GM21529 (cell line): Measurements from ENCODE around the gene IQCN.

Experiments used
- ATAC-seq: cut with Tn5 transposase; IDR thresholded peaks from one replicate; pipeline ENCODE4 v1.9.1; 2021; ENCODE audit not compliant: unreplicated experiment

Gene IQCN

GRCh38 chr19:18264971-18265540 lies 9.2 kb downstream of the IQCN start:
- ATAC-seq = no peak

DNA sequence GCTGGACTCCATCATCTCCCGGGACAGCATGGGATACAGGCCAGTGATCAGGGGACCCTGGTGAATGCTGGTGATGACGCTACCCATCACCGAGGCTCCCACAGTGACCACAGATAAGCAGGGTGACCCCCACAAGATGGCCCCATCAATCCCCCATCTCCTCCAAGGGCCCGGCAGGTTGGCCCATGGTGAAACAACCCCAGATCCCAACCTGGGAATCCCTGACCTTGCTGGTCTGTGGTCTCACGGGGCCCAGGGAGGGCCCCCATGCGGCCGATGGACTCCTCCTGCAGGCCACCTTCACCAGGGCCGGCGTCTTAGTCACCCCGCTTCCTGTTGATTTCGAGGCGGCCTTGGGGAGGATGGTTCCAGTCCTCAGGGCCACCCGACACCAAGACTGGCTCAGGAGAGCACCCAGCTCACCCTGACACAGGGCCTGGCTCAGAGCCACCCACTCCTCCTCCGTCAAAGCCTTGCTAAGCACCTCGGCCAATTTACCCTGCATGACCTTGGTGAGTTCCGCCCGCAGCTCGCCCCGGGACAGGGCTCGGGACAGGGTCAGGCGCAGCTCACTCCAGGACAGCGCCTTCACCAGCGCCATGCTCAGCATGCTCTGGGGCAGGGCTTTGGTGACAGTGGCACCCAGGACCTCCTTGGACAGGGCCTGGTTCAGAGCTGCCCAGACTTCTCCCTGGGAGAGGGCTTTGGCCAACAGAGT lies 10.0 kb downstream of the IQCN start:
- ATAC-seq = no peak

DNA sequence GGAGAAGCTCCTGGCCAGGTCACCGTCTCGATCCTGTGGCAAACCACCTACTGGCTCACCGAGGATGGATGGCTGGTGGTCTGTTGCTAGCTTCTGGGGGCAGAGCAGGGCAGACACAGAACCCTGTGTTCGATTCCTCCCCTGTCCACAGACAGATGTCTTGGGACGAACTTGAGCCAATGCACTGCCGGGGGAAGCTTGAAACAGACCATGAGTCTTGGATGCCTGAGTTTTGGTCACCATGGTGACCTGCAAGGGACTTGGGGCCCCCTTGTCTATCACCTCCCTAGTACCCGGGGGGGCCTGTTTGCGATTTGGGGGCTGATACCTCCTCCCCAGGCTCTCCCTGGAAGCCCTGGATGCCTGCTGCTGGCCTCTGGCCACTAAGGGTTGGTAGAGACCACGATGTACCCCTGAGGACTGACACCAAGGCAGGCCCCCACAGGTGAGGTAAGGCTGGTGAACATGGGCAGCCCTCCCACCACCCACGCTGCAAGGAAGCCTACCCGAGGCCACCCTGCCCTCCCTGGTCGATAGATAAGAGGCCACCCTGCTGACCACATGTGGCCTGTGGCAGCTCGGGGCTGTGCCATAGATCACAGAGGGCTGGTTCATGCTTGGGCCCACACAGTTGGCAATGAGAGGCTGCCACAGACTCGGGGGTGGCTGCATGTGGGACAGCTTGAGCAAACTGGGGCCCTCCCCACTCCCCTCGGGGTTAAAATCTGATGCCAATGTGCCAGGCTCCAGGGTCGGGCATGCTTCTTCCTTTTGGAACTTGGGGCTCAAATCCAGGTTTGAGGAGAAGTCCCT lies 10.7 kb downstream of the IQCN start:
- ATAC-seq = no peak

DNA sequence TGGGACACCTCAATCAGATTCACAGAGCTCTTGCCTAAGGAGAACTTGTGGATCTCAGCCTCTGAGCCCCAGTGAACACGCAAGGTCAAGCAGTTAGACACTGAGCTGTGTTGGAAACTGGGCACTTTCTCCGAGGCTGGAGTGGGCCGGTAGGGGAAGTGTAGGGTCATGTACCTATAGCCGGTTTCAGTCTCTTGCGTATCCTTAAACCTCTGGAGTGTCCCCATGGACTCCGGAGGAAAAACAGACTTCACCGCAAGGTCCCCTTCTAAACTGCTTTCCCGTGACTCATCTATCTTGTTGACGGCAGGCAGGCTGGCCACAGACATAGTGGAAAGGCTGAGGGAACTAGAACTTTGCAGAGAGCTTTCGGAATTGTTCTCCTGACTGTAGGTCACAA lies 11.3 kb downstream of the IQCN start:
- ATAC-seq = no peak

DNA sequence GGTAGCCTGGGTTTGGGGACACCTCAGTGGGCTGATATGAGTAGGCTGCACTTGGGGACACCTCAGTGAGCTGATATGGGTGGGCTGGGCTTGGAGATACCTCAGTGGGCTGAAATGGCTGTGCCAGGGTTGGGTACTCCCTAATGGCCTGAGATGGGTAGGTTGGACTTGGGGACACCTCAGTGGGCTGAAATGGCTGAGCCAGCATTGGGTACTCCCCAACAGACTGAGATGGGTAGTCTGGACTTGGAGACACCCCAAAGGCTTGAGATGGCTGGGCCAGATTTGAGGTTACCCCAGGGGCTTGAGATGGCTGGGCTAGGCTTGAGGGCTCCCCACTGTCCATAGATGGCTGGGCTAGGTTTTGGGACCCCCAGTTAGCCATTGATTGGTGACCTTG lies 12.1 kb downstream of the IQCN start:
- no peak for ATAC-seq

GRCh38 chr19:18261474-18261873 lies 12.8 kb downstream of the IQCN start:
- ATAC-seq = no peak

DNA sequence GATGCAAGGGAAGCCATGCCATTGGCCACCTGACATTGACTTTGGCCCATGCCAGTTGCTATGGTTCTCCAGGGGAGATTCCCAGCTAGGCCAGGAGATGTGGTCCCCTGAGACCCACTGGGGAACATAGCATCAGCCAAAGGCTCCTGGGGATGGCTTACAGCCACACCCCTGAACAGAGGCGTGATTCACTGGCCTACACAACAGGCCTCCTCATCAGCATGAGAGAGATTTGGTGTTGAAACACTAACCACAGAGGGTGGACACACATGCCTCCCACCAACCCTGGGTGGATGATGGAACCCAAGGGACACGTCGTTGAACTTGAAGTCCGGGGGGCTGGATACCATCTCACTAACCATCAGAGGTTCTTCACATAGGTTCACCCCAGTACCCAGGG lies 14.4 kb downstream of the IQCN start:
- ATAC-seq = no peak

DNA sequence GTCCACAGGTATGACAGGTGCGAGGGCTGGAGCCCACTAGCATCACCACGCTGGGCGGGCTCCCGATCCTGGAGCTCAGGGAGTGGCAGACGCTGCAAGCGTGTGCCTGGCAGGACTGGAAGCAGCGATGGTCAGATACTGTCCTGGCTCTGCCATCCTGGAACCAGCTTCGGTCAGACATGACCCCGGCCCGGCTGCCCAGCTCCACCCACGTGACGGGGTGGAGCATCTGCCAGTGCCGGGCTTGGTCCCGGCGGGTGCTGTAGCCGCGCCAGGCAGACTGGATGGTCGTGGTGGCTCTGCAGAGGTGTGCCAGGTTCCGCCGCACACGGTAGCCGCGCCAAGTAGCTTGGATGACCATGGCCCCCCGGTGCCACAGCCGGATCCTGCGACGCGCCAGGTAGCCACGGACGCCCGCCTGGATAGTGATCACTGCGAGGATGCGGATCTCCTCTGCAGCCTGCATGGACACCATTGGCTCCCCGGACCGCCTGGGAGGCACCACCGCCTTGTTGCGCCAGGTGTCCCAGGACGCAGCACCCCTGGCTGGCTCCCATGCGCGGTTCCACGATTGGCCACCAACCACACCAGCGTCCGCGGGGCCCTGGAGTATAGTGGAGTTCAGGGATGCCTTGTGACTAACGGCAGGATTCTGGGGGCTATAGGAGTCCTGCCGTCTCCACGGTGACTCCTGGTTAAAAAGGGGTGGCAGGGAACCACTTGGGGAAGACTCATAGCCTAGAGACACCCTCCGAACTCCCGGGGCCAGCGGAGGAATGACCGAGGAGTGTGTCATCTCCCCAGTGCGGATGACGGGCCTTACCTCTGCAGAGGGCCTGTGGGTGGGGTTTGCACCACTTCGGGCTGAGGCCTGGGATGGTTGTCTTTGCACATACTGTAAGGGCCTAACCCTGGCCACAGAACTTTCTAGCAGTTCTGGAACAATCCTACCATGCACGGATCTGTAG lies 16.5 kb downstream of the IQCN start:
- ATAC-seq = no peak

DNA sequence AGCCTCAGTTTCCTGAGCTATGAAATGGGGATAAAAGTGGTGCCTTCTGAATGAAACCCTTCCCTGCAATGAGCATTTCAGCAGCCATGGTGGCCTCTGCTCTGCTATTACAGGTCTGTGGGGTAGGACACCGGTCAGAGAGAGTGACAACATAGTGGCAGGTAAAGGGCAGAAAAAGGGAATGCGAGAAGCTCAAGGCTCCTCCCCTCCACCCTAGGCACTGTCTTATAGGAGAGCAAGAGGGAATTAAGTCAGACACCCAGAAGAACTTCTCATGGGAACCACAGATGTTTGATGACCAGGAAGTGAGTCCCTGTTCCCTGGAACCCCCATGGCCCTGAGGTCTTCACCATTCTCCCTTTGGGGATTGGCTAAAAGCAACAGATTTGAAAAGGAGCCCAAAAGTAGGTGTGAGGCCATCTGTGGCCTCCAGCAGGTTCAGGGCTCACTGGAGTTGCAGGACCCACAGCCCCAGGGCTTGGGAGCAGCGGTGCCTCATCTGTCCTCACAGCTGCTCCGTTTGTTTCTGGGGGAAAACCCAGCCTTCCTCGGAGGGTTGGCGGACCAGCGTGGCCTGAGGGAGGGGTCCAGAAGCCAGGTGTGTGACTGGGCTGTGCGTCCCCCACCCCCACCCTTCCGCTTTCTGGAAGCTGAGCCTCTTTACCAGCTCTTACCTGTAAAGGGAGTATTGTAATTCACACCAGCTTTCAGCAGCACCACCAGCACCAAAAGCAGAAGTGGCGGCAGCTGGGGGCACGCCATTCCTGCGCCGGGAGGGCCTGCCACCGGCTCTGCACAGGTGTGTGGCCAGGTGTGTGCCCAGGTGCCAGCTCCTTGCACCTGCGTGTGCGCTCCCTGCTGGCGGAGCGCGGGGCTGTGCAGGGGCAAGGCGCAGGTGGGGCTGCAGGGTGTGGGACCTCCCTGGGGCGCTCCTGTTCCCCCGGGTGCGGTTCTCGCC lies 19.4 kb downstream of the IQCN start:
- no peak for ATAC-seq

- no peak for ATAC-seq
These were observed 20.5 kb downstream of the IQCN start for GRCh38 chr19:18253716-18254115.

- no peak for ATAC-seq
These were observed 21.1 kb downstream of the IQCN start for GRCh38 chr19:18253130-18253529.

DNA sequence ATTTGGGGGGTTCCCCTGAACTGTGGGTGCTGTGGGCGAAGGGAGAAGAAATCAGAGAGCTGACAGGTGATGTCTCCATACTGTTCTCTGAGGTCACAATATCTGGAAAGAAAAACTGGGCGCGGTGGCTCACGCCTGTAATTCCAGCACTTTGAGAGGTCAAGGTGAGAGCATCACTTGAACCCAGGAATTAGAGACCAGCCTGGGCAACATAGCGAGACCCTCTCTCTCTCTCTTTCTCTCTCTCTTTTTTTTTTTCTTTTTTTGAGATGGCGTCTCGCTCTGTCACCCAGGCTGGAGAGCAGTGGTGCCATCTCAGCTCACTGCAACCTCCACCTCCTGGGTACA lies 21.9 kb downstream of the IQCN start:
- ATAC-seq = no peak

DNA sequence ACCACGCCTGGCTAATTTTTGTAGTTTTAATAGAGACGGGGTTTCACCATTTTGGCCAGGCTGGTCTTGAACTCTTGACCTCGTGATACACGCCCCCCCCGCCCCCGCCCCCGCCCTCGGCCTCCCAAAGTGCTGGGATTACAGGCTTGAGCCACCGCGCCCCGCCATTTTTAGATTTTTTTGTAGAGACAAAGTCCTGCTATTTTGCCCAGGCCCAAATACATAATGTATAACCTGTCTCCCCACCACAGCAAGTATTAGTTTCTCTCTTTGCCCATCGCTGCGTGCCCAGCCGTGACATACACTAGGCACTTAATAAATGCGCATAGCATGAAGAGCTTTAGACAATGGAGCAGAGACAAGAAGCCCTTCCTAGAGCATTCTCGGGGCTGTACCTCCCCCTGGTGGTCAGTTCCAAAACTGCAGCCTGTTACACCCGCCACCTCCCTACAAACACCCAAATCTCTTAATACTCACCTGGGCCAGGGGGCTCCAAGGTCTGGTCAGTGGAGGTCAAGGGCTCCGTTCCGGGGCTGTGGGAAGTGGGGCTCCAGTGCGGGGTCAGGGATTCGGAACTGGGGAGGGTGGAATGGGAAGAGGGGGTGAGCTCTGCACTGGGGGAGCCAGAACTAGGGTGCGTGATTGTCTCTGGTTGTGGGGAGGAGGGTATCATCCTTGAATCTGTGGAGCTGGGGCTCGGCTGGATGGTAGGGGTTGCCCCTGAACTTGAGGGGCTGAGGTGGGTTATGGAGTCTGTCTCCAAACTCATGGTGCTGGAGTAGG lies 22.5 kb downstream of the IQCN start:
- no peak for ATAC-seq

DNA sequence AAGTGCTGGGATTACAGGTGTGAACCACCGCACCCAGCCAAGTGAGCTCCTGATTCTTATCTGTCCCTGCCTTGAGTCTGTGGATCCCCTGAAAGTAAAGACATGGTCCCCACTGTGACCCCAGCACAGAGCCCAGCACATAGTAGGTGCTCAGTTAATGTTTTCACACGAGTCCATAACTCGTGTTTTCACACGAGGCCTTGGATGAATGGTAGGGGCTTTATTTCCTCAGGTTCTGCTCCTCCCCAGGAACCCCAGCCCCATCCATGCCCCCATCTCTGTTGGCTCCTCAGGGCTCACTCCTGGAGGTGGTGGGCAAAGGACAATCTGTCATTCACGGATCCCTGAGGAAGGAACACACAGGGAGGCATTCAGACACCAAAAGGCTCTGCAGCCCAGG lies 24.4 kb downstream of the IQCN start:
- no peak for ATAC-seq

GRCh38 chr19:18245297-18245696 lies 29.0 kb downstream of the IQCN start:
- no peak for ATAC-seq

GRCh38 chr19:18239303-18239702 lies 34.9 kb downstream of the IQCN start:
- no peak for ATAC-seq

DNA sequence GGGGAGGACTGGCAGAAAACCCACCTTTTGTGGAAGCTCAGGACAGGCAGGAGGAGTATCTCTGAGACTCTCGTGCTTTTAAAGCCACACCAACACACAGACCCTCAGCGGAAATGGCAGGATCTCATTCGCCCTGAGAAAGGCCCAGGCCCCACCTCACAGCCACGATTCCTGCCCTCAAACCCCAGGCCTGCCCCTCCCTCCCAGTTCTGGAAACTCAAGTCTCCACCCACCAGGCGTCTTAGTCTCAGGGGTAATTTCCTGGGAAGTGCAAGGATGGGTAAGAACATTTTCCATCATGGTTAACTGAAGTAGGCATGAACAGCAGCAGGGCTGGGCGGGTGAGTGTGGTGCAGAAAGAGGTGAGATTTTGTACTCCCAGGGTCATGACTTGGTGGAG lies 40.1 kb downstream of the IQCN start:
- no peak for ATAC-seq

- no peak for ATAC-seq
These were observed 40.9 kb downstream of the IQCN start for GRCh38 chr19:18233224-18233825.
